Right renal pelvis (tissue), 4 donors: ENCODE results near the gene SPTB. TPM values are rescaled to one million over a fixed set of nuclear protein-coding genes. Genes with fewer than 3 reads are reported as not detected.

Experiments used
- DNase-seq, 4 donors: peaks; one replicate each; pipeline ENCODE4 v3.0.0-alpha.2; 2013; ENCODE audit warnings: low read depth in 4 of 4, low spot score in 3 of 4, missing footprints in 1 of 4
- polyA plus RNA-seq, 4 donors: library from polyadenylated mRNA; unstranded; fragments of 120-200 nt; gene quantifications; one replicate each; pipeline ENCODE4 v1.2.1, GENCODE V29; 2013; ENCODE audit not compliant: insufficient read length in 4 of 4

SPTB gene
- polyA plus RNA-seq, 4 donors: 11.0 to 16.9 (median 12.1) TPM

DNA sequence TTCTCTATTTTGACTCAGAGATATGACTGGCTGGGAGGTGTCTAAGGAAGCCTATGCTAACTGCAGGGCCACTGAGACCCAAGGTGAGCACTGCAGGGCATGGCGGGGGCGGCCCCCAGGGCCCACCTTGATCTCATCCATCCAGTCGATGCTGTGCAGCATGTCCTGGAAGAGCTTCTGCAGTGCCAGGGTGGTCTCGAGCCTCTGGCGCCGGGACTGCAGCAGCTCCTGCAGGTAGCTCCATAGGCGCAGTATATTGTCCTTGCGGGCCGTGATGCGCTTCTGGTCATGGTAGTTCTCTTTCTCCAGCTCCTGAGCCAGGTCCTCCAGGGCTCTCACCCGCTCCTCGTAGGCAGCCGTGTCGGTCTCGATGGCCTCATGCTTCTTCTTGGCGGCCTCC is 84.5 kb downstream of the SPTB start:
- DNase-seq: no peak

DNA sequence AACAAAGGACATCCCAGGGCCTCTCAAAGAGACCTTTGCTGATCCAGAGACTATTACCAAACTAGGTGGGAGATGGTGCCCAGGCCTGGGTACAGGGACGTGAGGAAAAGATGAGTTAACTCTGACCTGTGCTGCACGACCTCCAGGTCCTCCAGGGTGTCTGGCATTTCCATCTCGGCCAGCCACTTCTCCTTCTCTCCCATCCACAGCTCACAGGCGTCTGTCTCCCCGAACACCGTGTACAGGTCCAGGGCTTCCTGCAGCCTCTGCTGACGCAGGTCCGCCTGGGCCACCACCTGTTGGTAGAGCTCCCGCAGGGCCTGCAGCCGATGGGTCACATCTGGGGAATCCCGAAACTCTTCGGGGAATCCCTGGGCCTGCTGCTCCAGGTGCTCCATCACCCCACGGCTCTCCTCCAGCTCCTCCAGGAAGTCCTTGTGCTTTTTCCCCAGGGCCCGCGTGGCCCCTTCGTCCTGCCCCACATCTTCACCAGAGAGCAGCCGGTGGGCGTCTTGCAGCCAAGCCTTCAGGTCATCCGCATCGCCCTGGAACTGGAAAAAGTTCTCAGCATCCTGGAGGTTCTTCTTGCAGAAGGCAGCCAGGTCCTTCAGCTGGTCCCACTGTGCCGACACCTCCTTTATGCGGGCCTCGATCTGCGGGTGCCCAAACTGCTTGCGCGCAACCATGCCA is 86.7 kb downstream of the SPTB start:
- no peak for DNase-seq

DNA sequence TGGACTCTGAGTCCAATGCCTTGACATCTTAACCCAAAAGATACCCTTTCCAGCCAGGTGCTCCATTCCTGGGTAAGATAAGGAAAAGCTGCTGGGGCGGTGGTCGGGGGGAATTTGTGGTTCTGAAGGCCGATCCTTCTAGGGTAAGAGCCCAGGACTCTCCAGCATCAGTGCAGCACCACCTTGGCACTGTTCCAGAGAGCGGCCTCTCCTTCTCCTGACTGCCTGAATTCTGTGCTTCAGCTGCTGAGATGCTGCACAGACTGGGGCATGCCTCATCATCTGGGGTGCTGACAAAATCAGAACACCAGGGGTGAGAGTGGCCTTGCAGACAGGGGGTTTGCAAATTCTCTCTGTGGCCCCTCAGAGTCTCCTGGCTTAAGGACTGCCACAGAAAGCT is 87.5 kb downstream of the SPTB start:
- no peak for DNase-seq

DNA sequence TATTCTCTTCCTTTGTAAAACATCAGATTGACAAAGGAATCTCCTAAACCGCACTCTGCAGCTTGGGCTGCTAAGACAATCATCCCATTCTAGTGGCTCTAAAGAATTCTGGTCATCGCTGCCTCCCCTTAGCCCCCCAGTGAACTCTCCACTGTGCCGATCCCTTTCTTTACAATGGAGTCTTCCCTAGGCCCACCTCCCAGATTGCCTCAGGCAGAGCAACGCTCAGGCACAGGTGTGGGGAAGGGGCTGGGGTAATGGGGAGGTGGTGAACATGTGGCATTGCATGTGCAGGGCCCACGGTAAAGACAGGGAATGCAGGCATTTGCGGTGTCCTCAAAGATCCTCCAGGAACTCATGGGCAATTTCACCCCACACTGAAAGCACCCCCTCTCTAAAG is 89.2 kb downstream of the SPTB start:
- no peak for DNase-seq

DNA sequence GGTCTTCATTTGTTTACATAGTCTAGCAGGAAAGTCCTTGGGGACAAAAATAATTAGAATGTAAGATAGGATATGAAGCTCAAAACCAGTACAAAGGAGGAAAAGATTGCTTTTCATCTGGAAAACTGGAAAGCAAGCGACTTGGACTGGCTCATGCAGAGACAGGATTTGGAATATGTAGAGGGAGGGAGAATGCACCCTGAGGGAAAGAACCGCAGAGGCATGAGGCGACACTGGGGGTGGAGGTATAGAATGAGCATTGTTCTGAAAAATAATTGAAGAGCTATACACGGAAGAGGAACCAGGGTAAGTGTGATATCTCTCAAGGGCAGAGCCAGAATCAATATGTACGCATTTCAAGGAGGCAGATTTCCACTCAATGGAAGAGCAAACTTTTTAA is 90.0 kb downstream of the SPTB start:
- no peak for DNase-seq

- DNase-seq: no peak
Observed at GRCh38 chr14:64788706-64789105, 91.0 kb downstream of the SPTB start.

DNA sequence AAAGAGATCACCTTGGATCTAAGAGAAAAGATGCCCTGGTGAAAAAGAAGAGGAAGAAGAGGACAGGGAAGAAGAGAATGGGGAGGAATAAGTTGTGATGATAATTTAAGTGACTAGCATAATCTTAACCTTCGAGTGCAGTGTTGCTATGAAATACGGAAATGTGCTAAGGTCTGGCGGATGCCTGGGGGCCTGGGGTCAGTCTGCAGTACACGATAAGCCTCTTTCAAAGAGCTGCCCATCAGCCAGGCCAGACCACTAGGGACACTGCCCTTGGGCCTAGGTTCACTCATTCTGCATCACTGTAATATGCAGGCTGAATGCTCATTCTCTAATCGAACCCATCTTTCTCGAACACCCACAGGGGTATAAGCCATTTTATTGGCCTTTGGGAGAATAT is 92.1 kb downstream of the SPTB start:
- no peak for DNase-seq

- no peak for DNase-seq
Observed at GRCh38 chr14:64786296-64787149, 93.2 kb downstream of the SPTB start.

DNA sequence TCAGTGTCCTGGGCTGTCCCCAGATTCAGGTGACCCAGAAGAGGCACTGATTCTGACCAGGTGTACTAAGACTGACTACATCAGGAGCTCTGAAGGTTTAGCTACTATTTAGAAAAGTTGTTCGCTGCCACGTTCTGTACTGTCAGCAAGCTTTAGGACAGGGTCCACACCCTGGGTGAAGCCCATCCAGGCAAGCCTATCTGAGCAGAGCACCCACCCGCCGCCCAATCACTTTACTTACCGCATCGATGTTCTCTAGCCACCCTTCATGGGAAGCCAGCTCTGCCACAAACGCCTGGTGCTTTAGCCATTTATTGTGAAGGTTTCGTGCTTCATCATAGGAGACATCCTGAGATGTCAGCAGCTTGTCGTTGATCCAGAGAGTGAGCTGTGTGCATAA is 95.7 kb downstream of the SPTB start:
- no peak for DNase-seq

DNA sequence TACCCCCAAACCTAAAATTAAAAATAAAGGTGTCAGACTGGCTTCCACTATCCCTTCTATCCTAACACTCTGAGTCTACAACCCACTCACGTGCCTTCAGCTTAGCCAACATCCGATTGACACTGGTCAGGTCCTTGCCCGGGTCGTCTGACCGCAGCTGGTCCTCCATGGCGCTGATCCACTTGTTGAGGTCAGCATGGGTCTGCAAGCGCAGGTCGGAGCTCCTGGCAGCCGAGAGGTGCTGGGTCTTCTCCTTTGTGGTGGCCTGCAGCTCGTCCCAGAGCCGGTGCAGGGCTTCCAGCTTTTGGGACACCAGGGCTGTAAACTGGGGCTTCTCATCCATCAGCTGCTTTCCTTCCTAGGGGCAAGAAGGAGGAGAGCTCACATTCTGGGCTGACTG is 97.5 kb downstream of the SPTB start:
- DNase-seq: no peak

- DNase-seq: no peak
Observed at GRCh38 chr14:64779472-64779871, 100.2 kb downstream of the SPTB start.

- no peak for DNase-seq
Observed at GRCh38 chr14:64778104-64778754, 101.5 kb downstream of the SPTB start.

GRCh38 chr14:64777461-64777860 is 102.2 kb downstream of the SPTB start:
- DNase-seq: no peak

DNA sequence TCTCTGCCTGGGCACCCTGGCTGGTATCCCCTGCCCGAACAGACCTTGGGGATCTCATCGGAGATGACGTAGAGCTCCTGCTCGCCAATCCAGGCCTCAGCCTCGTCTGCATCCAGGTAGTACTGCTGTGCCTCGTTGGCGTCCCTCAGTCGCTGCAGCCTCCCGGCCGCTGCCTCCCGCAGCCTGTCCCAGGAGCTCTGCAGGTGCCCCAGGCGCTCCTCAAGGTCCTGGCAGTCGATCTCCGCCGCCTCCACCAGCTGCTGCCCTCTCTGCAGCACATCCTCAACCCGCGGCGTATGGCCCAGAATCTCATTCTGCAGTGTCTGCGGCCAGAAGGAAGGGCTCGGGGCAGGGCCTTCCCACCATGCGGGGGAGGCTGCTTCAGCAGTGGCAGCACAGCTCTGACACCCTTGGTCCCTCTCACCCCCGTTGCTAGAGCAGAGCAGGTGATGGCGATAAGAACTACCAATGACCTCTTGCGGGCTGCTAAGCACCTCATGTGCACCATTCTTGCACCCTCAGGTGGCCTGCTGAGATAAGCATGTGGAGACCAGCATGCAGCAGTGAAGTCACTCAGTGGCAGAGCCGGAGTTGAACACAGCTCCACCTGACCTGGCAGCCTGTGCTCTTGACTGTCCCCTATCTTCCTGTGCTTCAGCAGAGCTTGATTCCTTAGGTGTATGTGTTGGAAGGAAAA is 104.5 kb downstream of the SPTB start:
- DNase-seq: no peak

DNA sequence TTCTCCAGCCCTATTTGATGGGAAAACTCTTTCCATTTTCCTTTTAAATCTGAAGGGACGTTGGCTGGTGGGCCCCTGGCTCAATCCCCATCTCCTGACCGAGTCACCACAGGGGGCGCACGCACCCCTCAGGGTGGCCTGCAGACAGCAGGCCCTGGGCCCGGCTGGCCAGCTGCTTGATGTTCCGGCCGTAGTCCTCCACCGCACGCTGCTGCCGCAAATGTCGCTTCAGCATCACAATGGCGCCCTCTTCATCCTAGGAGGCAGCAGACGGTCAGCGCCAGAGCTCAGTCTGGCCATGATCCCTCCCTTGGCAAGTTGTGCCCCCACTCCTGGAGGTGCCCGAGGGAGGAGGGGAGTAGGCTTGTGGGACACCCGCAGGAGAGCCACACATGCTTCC is 105.4 kb downstream of the SPTB start:
- DNase-seq: no peak

GRCh38 chr14:64773577-64773976 is 106.1 kb downstream of the SPTB start:
- no peak for DNase-seq

DNA sequence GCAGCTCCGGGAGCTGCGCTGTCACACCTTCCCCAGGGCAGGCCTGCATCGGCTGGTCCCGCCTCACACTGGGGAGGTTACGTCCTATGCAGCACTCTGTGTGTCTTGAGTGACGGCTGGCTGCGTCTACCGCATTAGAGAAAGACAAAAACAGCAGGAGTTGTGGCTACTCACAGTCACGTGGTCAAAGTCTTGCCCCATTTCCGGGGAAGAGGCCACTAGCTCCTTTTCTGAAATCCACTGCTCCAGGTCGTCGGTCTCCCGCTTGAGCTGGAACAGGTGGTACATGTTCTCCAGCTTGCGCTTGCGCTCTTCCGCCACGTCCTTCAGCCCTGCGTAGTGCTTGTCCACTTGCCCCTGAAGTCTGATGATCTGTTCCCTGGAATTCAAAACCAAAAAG is 106.7 kb downstream of the SPTB start:
- no peak for DNase-seq

DNA sequence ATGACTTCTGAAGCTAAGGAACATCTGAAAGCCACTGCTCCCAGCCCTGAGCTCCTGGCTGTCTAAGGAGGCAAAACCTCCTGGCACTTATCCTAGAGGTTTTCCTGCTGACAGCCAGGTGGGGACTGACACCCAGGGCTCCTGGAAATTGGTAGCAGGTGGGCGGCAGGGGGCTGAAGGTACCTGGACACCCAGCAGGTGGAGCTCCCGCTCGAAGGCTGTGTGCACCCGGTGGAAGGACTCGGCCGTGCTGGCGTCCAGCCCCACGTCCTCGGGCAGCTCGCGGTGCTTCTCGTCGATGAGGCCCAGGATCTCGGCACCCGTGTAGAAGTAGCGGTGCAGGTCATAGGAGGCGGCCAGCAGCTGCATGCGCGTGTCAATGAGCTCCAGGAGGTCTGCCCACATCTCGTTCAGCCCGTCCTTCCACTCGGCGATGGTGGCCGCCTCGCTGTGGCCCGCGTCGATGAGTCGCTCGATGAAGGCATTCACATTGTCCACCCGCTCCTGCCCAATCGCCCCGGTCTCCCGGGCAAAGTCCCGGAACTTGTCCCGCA is 107.2 kb downstream of the SPTB start:
- no peak for DNase-seq

- no peak for DNase-seq
Observed at GRCh38 chr14:64771161-64771560, 108.5 kb downstream of the SPTB start.

- DNase-seq: no peak
Observed at GRCh38 chr14:64770751-64771150, 109.0 kb downstream of the SPTB start.
